GM18867 (cell line): ENCODE measurements around the gene INSM2.

ENCODE experiments used
- ATAC-seq: cut with Tn5 transposase; IDR thresholded peaks from one replicate; pipeline ENCODE4 v1.9.1; 2021; ENCODE audit warnings: mild to moderate bottlenecking, moderate library complexity; ENCODE audit not compliant: unreplicated experiment

INSM2 gene, protein sequence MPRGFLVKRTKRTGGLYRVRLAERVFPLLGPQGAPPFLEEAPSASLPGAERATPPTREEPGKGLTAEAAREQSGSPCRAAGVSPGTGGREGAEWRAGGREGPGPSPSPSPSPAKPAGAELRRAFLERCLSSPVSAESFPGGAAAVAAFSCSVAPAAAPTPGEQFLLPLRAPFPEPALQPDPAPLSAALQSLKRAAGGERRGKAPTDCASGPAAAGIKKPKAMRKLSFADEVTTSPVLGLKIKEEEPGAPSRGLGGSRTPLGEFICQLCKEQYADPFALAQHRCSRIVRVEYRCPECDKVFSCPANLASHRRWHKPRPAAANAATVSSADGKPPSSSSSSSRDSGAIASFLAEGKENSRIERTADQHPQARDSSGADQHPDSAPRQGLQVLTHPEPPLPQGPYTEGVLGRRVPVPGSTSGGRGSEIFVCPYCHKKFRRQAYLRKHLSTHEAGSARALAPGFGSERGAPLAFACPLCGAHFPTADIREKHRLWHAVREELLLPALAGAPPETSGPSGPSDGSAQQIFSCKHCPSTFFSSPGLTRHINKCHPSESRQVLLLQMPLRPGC

GRCh38 chr14:35533357-35534207 lies at the start of gene INSM2:
TSS of gene INSM2 (plus strand) at chr14:35534164. CDS start at chr14:35534253, 89 bp downstream.
- peak; percentile 86 for ATAC-seq

DNA sequence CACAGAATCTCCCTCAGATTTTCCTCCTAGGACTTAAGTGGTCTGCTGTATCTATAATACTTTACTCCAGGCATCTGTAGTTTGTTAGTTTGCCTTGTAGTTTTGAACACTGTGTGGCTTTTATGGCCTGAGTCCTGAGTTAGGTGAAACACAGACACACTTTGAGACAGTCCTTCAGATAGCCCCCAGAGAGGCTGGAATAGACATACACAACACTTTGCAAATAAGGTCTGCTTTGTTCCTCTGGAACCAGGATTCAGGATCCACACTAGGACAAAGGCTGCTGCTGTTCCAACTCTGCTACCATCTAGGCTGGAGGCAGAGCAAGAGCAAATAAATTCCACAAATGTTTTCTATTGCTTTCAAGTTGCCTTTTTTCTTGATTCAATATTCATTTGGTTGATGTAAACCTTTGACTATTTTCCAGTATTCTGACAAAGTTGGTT lies 41.4 kb upstream of the INSM2 start:
- ATAC-seq: no peak

GRCh38 chr14:35495278-35495677 lies 38.7 kb upstream of the INSM2 start:
- no peak for ATAC-seq

DNA sequence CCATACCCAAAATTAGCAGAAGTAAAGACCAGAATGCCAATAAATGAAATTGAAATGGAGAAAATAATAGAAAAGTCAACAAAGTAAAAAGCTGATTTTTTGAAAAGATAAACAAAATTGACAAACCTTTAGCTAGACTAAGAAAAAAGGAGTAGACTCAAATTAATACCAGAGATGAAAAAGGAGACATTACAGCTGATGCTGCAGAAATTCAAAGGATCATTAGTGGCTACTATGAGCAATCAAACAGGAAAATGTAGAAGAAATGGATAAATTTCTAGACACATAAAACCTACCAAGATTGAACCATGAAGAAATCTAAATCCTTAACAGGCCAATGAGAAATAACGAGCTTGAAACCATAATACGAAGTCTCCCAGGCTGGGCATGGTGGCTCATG lies 34.8 kb upstream of the INSM2 start:
- ATAC-seq: no peak

DNA sequence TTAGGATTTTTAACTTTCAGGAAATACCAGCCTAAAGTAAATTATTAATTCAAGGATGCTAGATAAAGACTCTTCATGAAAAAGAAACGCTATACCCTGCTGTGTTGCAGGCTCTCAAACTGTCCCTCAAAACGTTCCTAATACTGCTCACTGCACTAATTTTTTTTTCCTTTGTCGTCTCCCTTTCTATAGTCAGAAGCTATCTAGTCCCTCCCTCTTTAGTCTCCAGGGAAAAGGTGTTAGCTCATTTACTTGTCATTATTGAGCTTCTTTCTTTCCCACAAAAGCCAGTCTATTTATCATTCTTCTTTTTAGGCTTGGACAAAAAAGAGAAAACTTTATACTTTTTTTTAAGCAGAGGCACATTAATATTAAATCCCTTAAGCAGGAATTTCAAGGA lies 30.3 kb upstream of the INSM2 start:
- no peak for ATAC-seq

- no peak for ATAC-seq
These were observed 29.7 kb upstream of the INSM2 start for GRCh38 chr14:35504260-35504659.

DNA sequence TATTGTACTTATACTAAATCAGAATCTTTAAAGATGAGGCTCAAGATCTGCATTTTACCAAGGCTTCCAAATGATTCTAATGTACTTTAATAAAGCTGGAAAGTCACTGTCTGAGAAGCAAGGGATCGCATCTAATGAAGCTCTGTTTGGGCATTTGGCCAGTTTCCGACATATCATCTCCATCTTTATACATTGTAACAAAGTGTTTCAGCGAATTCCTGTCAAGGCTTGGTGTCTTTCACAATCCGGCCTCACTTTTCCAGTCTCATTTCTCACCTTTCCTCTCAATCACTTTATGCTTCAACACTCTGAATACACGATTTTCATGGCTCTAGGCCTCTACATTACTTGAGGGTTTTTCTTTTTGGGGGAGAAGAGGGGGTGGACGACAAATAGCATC lies 27.5 kb upstream of the INSM2 start:
- no peak for ATAC-seq

- no peak for ATAC-seq
These were observed 27.0 kb upstream of the INSM2 start for GRCh38 chr14:35506927-35507326.

- ATAC-seq: no peak
These were observed 24.1 kb upstream of the INSM2 start for GRCh38 chr14:35509846-35510245.

DNA sequence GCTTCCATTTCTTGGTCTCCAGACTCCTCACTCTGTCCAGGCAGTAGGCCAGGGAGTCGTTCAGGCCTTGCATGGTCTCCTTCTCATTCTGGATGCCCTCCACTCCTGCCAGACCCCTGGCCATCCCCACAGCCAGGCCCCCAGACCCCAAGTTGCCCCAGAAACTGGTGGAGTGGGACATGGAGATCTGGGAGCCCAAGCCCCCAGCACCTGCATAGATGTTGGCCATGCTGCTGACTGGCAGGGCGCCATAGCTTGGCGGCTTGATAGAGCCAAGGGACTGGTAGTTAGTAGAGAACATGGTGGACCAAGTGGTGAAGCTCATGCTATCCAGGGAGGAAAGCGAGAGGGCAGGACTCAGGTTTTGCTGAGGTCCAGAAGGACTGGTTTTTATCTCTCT lies 21.2 kb upstream of the INSM2 start:
- no peak for ATAC-seq

DNA sequence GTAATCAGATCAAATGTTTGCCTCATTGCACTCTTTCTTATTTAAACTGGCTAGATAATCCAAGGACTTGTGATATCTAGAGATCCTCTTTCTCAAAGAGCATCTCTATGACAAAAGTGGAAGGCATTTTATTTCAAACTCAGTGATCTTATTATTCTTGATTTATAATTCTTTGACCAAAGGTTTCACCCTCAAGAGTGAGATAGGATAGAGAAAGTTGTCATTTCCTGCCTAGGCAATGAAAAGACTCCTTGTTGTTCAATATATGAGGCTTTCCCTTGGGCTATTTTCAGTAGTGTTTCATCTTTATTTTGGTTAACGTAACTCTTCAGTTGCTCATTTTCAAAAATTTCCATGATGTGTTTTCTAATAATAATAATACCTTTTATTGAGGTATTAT lies 18.0 kb upstream of the INSM2 start:
- no peak for ATAC-seq

GRCh38 chr14:35519986-35520385 lies 14.0 kb upstream of the INSM2 start:
- ATAC-seq: no peak

DNA sequence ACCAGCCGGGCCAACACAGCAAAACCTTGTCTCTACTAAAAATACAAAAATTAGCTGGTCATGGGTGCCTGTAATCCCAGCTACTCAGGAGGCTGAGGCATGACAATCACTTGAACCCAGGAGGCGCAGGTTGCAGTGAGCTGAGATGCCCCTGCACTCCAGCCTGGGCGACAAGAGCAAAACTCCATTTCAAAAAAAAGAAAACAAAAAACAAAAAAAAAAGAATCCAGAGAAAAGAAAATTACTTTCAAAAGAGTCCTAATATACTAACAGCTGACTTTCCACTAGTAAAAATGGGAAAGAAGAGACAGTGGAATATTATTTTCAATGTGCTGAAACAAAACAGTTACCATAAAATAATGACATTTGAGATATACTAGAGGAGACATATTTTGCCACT lies 8.3 kb upstream of the INSM2 start:
- ATAC-seq: no peak

DNA sequence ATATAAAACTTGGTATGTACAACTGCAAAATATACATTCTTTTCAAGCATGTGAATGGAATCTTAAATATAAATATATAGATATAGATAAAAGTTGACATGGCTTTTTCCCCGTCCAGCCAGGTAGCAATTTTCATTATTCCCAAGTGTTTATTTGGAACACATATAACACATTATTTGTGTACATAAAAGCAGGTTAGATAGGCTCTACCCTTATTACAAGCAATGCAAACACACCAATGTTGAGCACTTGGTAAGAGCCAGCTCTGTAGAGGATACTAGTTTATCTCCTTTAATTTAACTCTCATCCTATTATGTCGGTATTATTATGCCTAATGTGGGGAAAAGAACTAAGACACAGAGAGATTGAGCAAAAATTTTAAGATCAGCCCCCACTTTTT lies 7.0 kb upstream of the INSM2 start:
- ATAC-seq: no peak

DNA sequence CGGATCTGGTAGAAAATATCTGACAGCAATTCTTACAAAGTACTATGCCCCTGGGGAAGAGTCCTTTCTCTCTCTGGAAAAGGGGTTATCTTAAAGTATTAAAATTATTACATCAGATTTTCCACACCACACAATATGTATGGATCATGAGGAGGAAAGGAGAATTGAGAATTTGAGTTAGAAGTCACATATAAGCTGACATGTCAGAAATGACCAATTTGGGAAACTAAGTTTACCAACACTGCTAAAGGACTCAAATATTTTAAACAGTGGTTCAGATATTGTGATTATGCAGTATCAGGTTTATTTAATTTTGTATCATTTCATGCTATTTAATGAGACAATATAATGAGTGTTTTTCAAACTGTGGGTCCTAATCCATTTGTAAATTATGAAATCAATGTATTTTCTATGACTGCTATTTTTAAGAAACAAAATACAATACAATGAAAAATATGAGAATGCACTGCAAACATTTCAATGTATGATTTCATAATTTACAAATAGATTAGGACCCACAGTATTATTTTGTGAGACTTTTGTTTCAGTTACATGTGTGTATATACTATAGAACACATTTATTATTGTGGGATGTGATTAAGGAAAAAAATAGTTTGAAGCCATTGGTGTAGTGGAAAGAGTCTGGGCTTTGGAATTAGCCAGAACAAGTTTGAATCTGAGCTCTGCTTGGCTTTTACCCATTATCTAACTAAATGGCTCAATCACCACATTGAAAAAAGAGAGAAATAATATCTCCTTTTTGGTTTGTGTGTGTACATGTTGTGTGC lies 1.8 kb upstream of the INSM2 start:
- no peak for ATAC-seq

GRCh38 chr14:35532783-35533356 lies 1.1 kb upstream of the INSM2 start:
- no peak for ATAC-seq

GRCh38 chr14:35534208-35534872 lies 376 bp downstream of the INSM2 start:
- ATAC-seq: peak; percentile 8

GRCh38 chr14:35534873-35535482 lies 1.0 kb downstream of the INSM2 start:
- ATAC-seq: peak; percentile 53

- ATAC-seq: no peak
These were observed 1.6 kb downstream of the INSM2 start for GRCh38 chr14:35535483-35536112.
